Activated CD4-positive, alpha-beta T cell treated with anti-CD3 and anti-CD28 coated beads, Interleukin-2, amount 10 ng/mL, durations not matched to agents 24 days and 14 days (primary cell): ENCODE results near the gene ZNF227. TPM values are rescaled to one million over a fixed set of nuclear protein-coding genes. Genes with fewer than 3 reads are reported as not detected.
A peak's percentile ranks its signal among the peaks of the same experiment; 100 is the strongest.
"Not testable (repeated sequence)": the region's sequence is repeated elsewhere in the genome, so short reads cannot be mapped to it uniquely, and the experiment has no call there.

Experiments used
- DNase-seq: peaks from one replicate; pipeline ENCODE4 v3.0.0; 2022
- H3K27ac Mint-ChIP-seq: one replicate; pipeline ENCODE4 v1.8.0; 2022; ENCODE audit warnings: mild to moderate bottlenecking, mixed read lengths
- H3K27me3 Mint-ChIP-seq: one replicate; pipeline ENCODE4 v1.8.0; 2022; ENCODE audit warnings: mixed read lengths
- H3K36me3 Mint-ChIP-seq: one replicate; pipeline ENCODE4 v1.8.0; 2022; ENCODE audit warnings: low read depth, mild to moderate bottlenecking, mixed read lengths
- H3K4me1 Mint-ChIP-seq: one replicate; pipeline ENCODE4 v1.8.0; 2021; ENCODE audit warnings: mixed read lengths
- H3K4me3 Mint-ChIP-seq: one replicate; pipeline ENCODE4 v1.8.0; 2022; ENCODE audit warnings: mild to moderate bottlenecking, moderate library complexity, mixed read lengths
- H3K9me3 Mint-ChIP-seq: one replicate; pipeline ENCODE4 v1.8.0; 2021; ENCODE audit warnings: mixed read lengths
- intact Hi-C: fragments of 100-400 bp; cut with micrococcal nuclease; formaldehyde crosslinking; loops from one replicate; pipeline ENCODE4 v1.15.1; 2023
- total RNA-seq: library from RNA; stranded (reverse); gene quantifications from 2 replicates; pipeline ENCODE4 v1.2.3, GENCODE V29; 2022

Gene ZNF227
- total RNA-seq, 1 donor from 2014 or later = 17.8 TPM

- H3K36me3 Mint-ChIP-seq = peaks cover 8% of the 10 kb centered on the region
- H3K4me3 Mint-ChIP-seq = no peak overlapping the region
- H3K4me1 Mint-ChIP-seq = peaks cover 10% of the 10 kb centered on the region
- intact Hi-C loops = loop anchor here (5.0 kb wide), 1 partner anchor 267 kb away; the partner anchor contains the start of gene ZNF45
- peaks cover 10% of the 10 kb centered on the region for H3K9me3 Mint-ChIP-seq
- no peak overlapping the region for H3K27ac Mint-ChIP-seq
- DNase-seq = no peak
- peaks cover 2% of the 10 kb centered on the region for H3K27me3 Mint-ChIP-seq
Measured at GRCh38 chr19:44204772-44205171, 7.6 kb upstream of the ZNF227 start.

GRCh38 chr19:44207126-44207803, 5.1 kb upstream of the ZNF227 start:
- peaks cover 2% of the 10 kb centered on the region for H3K27me3 Mint-ChIP-seq
- H3K9me3 Mint-ChIP-seq = peaks cover 14% of the 10 kb centered on the region
- H3K4me1 Mint-ChIP-seq = peaks cover 10% of the 10 kb centered on the region
- DNase-seq = peak; percentile 94
- intact Hi-C loops = loop anchor here (1.0 to 5.0 kb wide), 3 partner anchors 42 to 270 kb away; partner anchors contain the start of genes ZNF226, ZNF284 and ZNF45
- H3K4me3 Mint-ChIP-seq = peak overlapping the region; percentile 95
- H3K27ac Mint-ChIP-seq = peak overlapping the region; percentile 80
- H3K36me3 Mint-ChIP-seq = peaks cover 8% of the 10 kb centered on the region

GRCh38 chr19:44212866-44213346, 574 bp downstream of the ZNF227 start:
- intact Hi-C loops = loop anchor here (1.0 to 5.0 kb wide), 6 partner anchors 48 to 289 kb away; partner anchors contain the start of genes ZNF180, ZNF224, ZNF225 and ZNF226
- Mint-ChIP-seq H3K9me3 (peaks cover 11% of the 10 kb centered on the region), H3K36me3 (peaks cover 36% of the 10 kb centered on the region), H3K27ac (peak overlapping the region; percentile 91), H3K4me1 (peaks cover 7% of the 10 kb centered on the region), H3K4me3 (peak overlapping the region; percentile 94), H3K27me3 (no peaks in the 10 kb centered on the region)
- DNase-seq = peak; percentile 63

GRCh38 chr19:44219926-44220325, 7.6 kb downstream of the ZNF227 start:
- H3K4me1 Mint-ChIP-seq, intact Hi-C loops, H3K27ac Mint-ChIP-seq, H3K9me3 Mint-ChIP-seq, H3K27me3 Mint-ChIP-seq, H3K4me3 Mint-ChIP-seq, DNase-seq: not testable (repeated sequence)
- peaks cover 68% of the 10 kb centered on the region for H3K36me3 Mint-ChIP-seq

- DNase-seq, H3K27ac Mint-ChIP-seq, H3K27me3 Mint-ChIP-seq, H3K4me3 Mint-ChIP-seq, intact Hi-C loops, H3K4me1 Mint-ChIP-seq, H3K9me3 Mint-ChIP-seq: not testable (repeated sequence)
- peaks cover 68% of the 10 kb centered on the region for H3K36me3 Mint-ChIP-seq
Measured at GRCh38 chr19:44220761-44221160, 8.4 kb downstream of the ZNF227 start.

- H3K4me1 Mint-ChIP-seq, intact Hi-C loops, H3K9me3 Mint-ChIP-seq, DNase-seq, H3K4me3 Mint-ChIP-seq, H3K27ac Mint-ChIP-seq, H3K27me3 Mint-ChIP-seq: not testable (repeated sequence)
- peaks cover 68% of the 10 kb centered on the region for H3K36me3 Mint-ChIP-seq
Measured at GRCh38 chr19:44221291-44221690, 9.0 kb downstream of the ZNF227 start.

- Mint-ChIP-seq H3K27me3 (no peaks in the 10 kb centered on the region), H3K27ac (no peak overlapping the region), H3K36me3 (peaks cover 81% of the 10 kb centered on the region), H3K4me1 (no peaks in the 10 kb centered on the region), H3K9me3 (peaks cover 18% of the 10 kb centered on the region), H3K4me3 (no peak overlapping the region)
- no peak for DNase-seq
- intact Hi-C loops = no loop called here
Measured at GRCh38 chr19:44228318-44228717, 16.0 kb downstream of the ZNF227 start.

GRCh38 chr19:44232867-44233266, 20.5 kb downstream of the ZNF227 start:
- peaks cover 90% of the 10 kb centered on the region for H3K36me3 Mint-ChIP-seq
- no peak overlapping the region for H3K4me3 Mint-ChIP-seq
- no peak for DNase-seq
- H3K9me3 Mint-ChIP-seq = peaks cover 52% of the 10 kb centered on the region
- intact Hi-C loops = no loop called here
- no peaks in the 10 kb centered on the region for H3K4me1 Mint-ChIP-seq
- H3K27me3 Mint-ChIP-seq = no peaks in the 10 kb centered on the region
- H3K27ac Mint-ChIP-seq = no peak overlapping the region

GRCh38 chr19:44236384-44236783, 24.1 kb downstream of the ZNF227 start:
- H3K36me3 Mint-ChIP-seq = peaks cover 72% of the 10 kb centered on the region
- H3K4me3 Mint-ChIP-seq = no peak overlapping the region
- H3K27ac Mint-ChIP-seq = no peak overlapping the region
- intact Hi-C loops = no loop called here
- H3K4me1 Mint-ChIP-seq = no peaks in the 10 kb centered on the region
- H3K27me3 Mint-ChIP-seq = no peaks in the 10 kb centered on the region
- no peak for DNase-seq
- H3K9me3 Mint-ChIP-seq = peaks cover 48% of the 10 kb centered on the region

GRCh38 chr19:44252332-44252731, 40.0 kb downstream of the ZNF227 start:
- H3K27ac Mint-ChIP-seq, H3K4me3 Mint-ChIP-seq, DNase-seq, H3K27me3 Mint-ChIP-seq, intact Hi-C loops, H3K4me1 Mint-ChIP-seq: not testable (repeated sequence)
- Mint-ChIP-seq H3K36me3 (peaks cover 11% of the 10 kb centered on the region), H3K9me3 (peaks cover 41% of the 10 kb centered on the region)

- intact Hi-C loops, DNase-seq, H3K4me3 Mint-ChIP-seq, H3K27me3 Mint-ChIP-seq, H3K4me1 Mint-ChIP-seq, H3K27ac Mint-ChIP-seq: not testable (repeated sequence)
- Mint-ChIP-seq H3K9me3 (peaks cover 45% of the 10 kb centered on the region), H3K36me3 (peaks cover 11% of the 10 kb centered on the region)
Measured at GRCh38 chr19:44253392-44253791, 41.1 kb downstream of the ZNF227 start.

- no peak for DNase-seq
- Mint-ChIP-seq H3K9me3 (peaks cover 48% of the 10 kb centered on the region), H3K4me1 (no peaks in the 10 kb centered on the region), H3K4me3 (no peak overlapping the region), H3K27me3 (no peaks in the 10 kb centered on the region), H3K36me3 (peaks cover 11% of the 10 kb centered on the region), H3K27ac (no peak overlapping the region)
- intact Hi-C loops = no loop called here
Measured at GRCh38 chr19:44254496-44254895, 42.2 kb downstream of the ZNF227 start.

- H3K27me3 Mint-ChIP-seq = no peaks in the 10 kb centered on the region
- intact Hi-C loops = no loop called here
- peaks cover 4% of the 10 kb centered on the region for H3K36me3 Mint-ChIP-seq
- H3K4me1 Mint-ChIP-seq = peaks cover 3% of the 10 kb centered on the region
- H3K27ac Mint-ChIP-seq = no peak overlapping the region
- peaks cover 43% of the 10 kb centered on the region for H3K9me3 Mint-ChIP-seq
- DNase-seq = no peak
- no peak overlapping the region for H3K4me3 Mint-ChIP-seq
Measured at GRCh38 chr19:44255705-44256411, 43.5 kb downstream of the ZNF227 start.

- Mint-ChIP-seq H3K27me3 (no peaks in the 10 kb centered on the region), H3K9me3 (peaks cover 37% of the 10 kb centered on the region), H3K36me3 (peaks cover 2% of the 10 kb centered on the region)
Measured at GRCh38 chr19:44258136-44258535, 45.8 kb downstream of the ZNF227 start.

More at GRCh38 chr19:44258136-44258535, 45.8 kb downstream of the ZNF227 start:
- Mint-ChIP-seq H3K27ac (no peak overlapping the region), H3K4me1 (peaks cover 3% of the 10 kb centered on the region), H3K4me3 (no peak overlapping the region)
- no peak for DNase-seq
- intact Hi-C loops = no loop called here
